ENCODE results near the gene FAAP20.
"Not testable (repeated sequence)": the region's sequence is repeated elsewhere in the genome, so short reads cannot be mapped to it uniquely, and the experiment has no call there.

The FAAP20 gene

DNA sequence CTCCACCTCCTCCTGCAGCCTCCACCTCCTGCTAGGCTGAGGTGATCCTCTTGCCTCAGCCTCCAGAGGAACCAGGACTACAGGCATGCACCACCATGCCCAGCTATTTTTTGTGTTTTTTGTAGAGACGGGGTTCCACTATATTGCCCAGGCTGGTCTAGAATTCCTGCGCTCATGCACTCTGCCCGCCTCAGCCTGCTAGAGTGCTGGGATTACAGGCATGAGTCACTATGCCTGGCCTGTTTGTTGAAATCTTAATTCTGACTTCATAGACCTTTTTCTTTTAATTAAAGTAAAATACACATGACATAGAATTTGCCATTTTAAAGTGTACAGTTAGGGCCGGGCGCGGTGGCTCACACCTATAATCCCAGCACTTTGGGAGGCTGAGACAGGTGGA is 42.7 kb downstream of the FAAP20 start:
- DNase-seq, result no peak
- in situ Hi-C loops (cut with MboI; ENCODE audit: low pct_unique_long_range_greater_than_20kb, low sequenced_read_pairs), result no loop called here

DNA sequence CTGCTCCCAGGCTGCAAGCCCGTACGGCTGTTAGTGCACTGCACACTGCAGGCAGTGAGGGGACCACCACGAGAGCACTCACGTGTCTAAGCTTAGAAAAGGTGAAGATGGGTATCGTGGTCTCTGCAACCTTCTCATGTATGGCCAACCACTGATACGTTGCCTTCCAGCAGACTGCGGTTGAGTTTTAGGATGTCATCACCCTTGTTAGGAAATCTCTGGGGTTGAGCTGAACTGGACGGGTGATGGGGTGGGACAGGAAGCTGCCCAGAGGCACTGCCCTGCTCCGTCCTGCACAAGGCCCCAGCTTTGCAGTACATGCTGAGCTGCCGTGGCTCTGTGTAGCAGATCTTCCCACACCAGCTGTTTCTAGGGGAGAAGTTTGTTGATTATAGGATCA is 43.3 kb downstream of the FAAP20 start:
- DNase-seq, result no peak
- in situ Hi-C loops (cut with MboI; ENCODE audit: low pct_unique_long_range_greater_than_20kb, low sequenced_read_pairs), result no loop called here

DNA sequence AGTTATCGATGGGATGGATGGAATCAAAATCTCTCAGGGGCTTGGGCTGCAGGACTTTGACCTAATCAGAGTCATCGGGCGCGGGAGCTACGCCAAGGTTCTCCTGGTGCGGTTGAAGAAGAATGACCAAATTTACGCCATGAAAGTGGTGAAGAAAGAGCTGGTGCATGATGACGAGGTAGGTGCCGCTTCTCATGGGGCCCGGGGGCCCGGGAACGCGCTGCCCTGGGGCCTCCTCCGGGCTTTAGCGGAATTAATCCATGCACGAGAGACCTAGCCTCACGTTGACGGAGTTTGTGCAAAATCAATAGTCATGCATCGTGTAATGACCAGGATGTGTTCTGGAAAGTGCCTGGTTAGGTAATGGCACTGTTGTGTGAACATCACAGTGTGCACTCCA is 43.8 kb downstream of the FAAP20 start:
- in situ Hi-C loops (cut with MboI; ENCODE audit: low pct_unique_long_range_greater_than_20kb, low sequenced_read_pairs), result no loop called here
- DNase-seq, result no peak

DNA sequence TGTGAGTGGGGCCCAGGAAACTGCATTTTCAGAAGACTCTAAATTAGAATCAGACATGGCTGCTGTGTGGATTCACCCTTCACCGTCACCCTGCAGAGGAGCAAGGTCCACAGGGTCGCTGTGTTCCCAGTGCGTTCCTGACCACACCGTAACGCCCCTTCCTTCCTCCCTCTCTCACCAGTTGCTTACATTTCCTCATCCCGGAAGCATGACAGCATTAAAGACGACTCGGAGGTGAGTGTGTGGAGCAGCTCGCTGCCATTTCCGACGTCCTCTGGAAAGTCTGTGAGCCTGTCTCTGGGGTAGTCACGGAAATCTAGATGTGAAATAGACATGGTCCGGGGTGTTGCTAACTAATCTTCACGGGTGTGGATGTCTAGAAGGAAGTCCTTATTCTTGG is 45.9 kb downstream of the FAAP20 start:
- DNase-seq, result peak; percentile 52
- in situ Hi-C loops (cut with MboI; ENCODE audit: low pct_unique_long_range_greater_than_20kb, low sequenced_read_pairs), result no loop called here

DNA sequence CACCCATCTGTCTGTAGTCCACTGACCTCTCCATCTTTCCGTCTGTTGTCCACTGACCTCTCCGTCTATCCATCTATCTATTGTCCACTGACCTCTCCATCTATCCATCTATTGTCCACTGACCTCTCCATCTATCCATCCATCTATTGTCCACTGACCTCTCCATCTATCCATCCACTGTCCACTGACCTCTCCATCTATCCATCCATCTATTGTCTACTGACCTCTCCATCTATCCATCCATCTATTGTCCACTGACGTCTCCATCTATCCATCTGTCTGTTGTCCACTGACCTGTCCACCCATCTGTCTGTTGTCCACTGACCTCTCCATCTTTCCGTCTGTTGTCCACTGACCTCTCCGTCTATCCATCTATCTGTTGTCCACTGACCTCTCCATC is 46.7 kb downstream of the FAAP20 start:
- DNase-seq; in situ Hi-C loops (cut with MboI; ENCODE audit: low pct_unique_long_range_greater_than_20kb, low sequenced_read_pairs): not testable (repeated sequence)

DNA sequence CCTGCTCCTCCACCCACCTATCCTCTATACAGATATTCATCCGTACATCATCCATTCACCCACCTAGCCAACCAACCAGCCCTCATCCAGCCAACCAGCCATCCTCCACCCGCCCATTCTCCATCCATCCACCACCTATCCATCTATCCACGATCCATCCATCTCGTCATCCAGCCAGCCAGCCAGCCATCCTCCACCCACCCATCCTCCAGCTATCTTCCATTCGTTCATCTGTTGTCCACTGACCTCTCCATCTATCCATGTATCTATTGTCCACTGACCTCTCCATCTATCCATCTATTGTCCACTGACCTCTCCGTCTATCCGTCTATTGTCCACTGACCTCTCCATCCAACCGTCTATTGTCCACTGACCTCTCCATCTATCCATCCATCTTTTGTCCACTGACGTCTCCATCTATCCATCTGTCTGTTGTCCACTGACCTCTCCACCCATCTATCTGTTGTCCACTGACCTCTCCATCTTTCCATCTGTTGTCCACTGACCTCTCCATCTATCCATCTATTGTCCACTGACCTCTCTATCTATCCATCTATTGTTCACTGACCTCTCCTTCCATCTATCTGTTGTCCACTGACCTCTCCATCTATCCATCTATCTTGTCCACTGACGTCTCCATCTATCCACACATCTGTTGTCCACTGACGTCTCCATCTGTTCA is 47.6 kb downstream of the FAAP20 start:
- in situ Hi-C loops (cut with MboI; ENCODE audit: low pct_unique_long_range_greater_than_20kb, low sequenced_read_pairs), result no loop called here

DNA sequence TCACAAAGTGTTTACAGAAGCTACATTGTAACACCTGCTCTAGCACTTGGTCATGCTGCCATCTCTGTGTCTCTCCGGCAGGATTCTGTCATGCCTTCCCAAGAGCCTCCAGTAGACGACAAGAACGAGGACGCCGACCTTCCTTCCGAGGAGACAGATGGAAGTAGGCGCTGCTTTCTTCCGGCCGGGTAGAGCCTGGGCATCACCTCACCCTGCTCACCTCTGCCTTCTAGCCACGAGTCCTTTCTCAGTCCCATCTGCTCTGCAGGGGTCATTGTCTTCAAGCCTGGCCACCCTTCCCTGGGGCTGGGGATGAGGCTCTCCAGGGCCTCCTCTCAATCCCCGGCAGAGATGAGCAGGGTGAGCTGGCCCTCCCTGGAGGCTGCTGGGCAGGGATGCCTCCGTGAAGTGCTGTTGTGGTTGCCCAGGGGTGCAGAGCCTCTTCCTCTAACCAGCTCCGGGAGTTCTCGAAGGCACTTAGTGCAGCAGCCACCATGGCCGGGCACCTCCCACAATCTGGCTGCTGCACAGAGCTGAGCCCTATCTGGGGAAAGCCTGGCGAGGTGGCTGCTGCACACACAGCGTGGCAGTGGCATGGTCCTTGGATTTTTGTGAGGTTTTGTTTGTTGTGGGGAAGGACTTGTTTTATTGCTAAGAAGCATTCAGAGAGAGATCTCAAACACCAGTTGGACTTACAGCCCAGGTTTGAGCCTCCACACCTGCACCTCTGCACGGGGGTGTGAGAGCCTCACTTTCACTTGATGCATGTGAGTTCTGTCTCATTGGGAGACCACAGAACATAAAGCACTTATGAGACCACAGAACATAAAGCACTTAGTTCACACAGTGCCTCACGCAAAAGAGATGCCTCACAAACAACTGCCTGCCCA is 48.4 kb downstream of the FAAP20 start:
- in situ Hi-C loops (cut with MboI; ENCODE audit: low pct_unique_long_range_greater_than_20kb, low sequenced_read_pairs), result no loop called here
- peak; percentile 4 for DNase-seq

More for the DNA sequence above, 47.6 kb downstream of the FAAP20 start:
- no peak for DNase-seq

DNA sequence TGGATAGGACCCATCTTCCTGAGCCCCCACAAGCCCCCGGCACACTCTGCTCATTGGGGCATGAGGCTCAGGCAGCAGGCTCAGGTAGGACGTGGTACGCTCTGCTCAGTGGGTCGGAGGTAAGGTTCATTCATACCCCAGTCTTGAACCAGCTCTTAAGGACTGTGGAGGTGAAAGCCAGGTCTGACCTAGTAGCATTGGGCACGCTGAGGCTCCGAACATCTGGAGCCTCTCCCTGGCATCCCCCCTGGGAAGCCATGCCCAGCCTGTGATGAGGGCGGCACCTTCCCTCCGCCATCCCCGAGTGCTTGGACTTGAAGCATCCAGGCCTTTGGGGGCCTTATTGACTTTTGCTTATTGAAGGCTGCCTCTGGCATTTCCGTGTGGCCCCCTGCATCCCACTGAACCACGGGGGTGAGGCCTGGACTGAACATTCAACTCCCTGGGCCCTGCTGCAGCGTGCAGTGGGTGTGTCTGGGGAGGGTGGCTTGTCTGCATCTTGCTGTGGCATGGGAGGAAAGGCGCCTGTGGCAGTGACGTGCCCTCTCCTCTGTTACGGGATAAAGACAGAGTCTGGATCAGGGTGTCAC is 50.0 kb downstream of the FAAP20 start:
- in situ Hi-C loops (cut with MboI; ENCODE audit: low pct_unique_long_range_greater_than_20kb, low sequenced_read_pairs), result no loop called here
- no peak for DNase-seq

DNA sequence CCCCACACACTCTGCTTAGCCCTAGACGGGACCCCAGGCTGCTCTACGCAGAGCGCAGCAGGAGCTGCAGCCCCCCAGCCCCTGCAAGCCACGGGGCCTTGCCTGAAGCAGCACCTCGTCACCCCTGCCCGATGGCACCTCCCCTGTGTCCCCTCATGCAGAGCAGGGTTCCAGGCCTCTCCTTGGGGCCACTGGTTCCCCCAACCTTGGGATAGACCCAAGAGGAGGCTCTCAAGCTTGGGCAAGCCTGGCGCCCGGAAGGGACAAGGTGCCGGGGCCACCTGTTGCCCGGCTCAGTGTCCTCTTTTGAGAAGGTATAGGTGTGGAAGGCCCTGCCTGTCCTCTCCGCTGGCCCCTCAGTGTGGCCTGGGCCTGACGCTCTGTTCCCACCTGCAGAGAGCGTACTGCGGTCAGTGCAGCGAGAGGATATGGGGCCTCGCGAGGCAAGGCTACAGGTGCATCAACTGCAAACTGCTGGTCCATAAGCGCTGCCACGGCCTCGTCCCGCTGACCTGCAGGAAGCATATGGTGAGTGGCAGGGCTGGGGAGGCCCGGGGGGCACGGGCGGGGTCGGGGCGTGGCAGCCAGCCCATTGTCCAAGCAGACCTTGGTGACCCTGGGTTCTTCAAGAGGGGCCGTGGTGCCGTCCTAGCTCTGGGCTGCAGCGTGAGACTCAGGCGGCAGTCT is 50.6 kb downstream of the FAAP20 start:
- DNase-seq, result no peak
- in situ Hi-C loops (cut with MboI; ENCODE audit: low pct_unique_long_range_greater_than_20kb, low sequenced_read_pairs), result no loop called here

DNA sequence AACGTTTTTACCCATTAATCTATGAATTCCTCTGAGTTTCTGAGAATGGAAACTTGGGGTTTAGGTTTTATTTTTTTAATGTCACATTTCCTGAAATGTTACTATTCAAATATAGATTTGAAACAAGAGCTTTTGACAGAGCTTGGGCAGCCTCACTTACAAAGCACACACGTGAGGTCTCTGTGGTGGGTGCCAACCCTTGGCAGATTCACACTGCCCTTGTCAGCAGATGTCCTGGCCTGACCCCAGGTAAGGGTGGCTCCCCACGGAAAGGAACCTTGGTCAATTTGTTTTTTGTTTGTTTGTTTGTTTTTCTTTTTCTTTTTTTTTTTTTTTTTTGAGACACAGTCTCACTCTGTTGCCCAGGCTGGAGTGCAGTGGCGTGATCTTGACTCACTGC is 53.5 kb downstream of the FAAP20 start:
- in situ Hi-C loops (cut with MboI; ENCODE audit: low pct_unique_long_range_greater_than_20kb, low sequenced_read_pairs), result no loop called here
- no peak for DNase-seq

All from KBM-7 (cell line).